Loucy (cell line): ENCODE results near the gene UPF1.

ENCODE experiments used
- CTCF ChIP-seq: fragments of 200-600 bp; sonication (generic); conservative IDR thresholded peaks from 2 replicates; pipeline ENCODE4 v1.5.1; 2014; ENCODE audit warnings: mild to moderate bottlenecking, antibody characterized with exemption, low read length
- EZH2phosphoT487 ChIP-seq: fragments of 200-600 bp; IDR thresholded peaks from 2 replicates; pipeline ENCODE4 v1.6.1; 2018; ENCODE audit warnings: antibody characterized with exemption, mild to moderate bottlenecking, moderate library complexity, borderline replicate concordance

- no peak for TF ChIP-seq CTCF
- no peak for TF ChIP-seq EZH2phosphoT487
These were observed 37.8 kb upstream of the UPF1 start for GRCh38 chr19:18794029-18794313.
